Measurements from ENCODE around the gene ACVR1C.

Gene ACVR1C

DNA sequence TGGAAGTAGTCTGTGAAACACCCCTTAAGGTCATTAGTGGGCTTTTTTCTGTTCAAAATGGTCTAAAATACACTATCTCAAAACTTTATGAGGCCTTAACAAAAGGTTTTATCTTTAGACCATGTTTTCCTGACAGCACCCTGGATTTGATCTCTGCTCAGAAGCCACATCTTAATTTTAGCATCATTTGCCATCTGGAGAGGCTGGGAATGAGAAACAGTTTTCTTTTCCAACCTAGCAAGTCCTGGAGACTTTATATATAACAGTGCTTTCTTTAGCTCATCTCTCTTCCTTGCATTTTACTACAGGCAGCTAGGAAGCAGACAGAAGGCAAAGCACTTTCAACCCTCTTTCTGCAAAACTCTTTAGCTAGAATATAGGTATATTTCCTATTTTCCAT lies 122.1 kb downstream of the ACVR1C start:
- H3K36me3 ChIP-seq, result peaks cover 0 to 3% (median 0%) of the 10 kb centered on the region in 3 donors
- DNase-seq, result no peak
- TF ChIP-seq CTCF (IDR thresholded peaks at IDR 0.05), result no peak
- H3K4me1 ChIP-seq, result no peaks in the 10 kb centered on the region
- no peak overlapping the region for H3K27ac ChIP-seq
- peaks cover 0 to 8% (median 0%) of the 10 kb centered on the region in 3 donors for H3K9me3 ChIP-seq
- intact Hi-C loops (cut with DNase I; ENCODE audit: low total_unique reads), result loop anchor here (10.0 kb wide), 1 partner anchor 498 kb away; no protein-coding TSS in a partner anchor
- H3K27me3 ChIP-seq, result no peaks in the 10 kb centered on the region
- H3K4me3 ChIP-seq, result no peak overlapping the region

DNA sequence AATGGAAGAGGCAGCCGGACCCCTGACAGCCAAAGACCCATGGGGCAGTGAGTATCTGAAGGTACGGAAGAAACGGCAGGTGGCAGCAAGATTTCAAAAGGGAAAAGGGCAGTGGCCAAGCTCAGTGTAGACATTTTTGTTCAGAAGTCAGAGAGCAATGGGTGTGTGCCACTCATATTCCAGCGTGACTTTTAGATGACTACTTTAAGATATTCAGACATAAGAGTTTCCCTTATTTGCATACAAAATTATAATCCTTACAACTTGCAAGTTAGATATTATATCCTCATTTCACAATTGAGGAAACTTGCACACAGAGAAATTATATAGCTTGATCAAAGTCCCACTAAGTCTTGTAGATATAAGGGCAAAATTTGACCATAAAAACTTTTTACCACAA lies 124.0 kb downstream of the ACVR1C start:
- intact Hi-C loops (cut with DNase I; ENCODE audit: low total_unique reads), result loop anchor here (10.0 kb wide), 1 partner anchor 500 kb away; no protein-coding TSS in a partner anchor
- TF ChIP-seq CTCF (IDR thresholded peaks at IDR 0.05), result no peak
- no peak overlapping the region for H3K27ac ChIP-seq

GRCh38 chr2:157501026-157501425 lies 127.6 kb downstream of the ACVR1C start:
- no peaks in the 10 kb centered on the region for H3K27me3 ChIP-seq
- no peaks in the 10 kb centered on the region for H3K4me1 ChIP-seq
- no peak for TF ChIP-seq CTCF (IDR thresholded peaks at IDR 0.05)
- no peak overlapping the region for H3K27ac ChIP-seq
- H3K4me3 ChIP-seq, result no peak overlapping the region
- no peak for DNase-seq
- intact Hi-C loops (cut with DNase I; ENCODE audit: low total_unique reads), result loop anchor here (10.0 kb wide), 1 partner anchor 504 kb away; no protein-coding TSS in a partner anchor
- H3K36me3 ChIP-seq, result peaks cover 0 to 3% (median 0%) of the 10 kb centered on the region in 3 donors
- peaks cover 0 to 8% (median 0%) of the 10 kb centered on the region in 3 donors for H3K9me3 ChIP-seq

More for the DNA sequence above, 124.0 kb downstream of the ACVR1C start:
- DNase-seq, result no peak
- H3K4me3 ChIP-seq, result no peak overlapping the region
- no peaks in the 10 kb centered on the region for H3K4me1 ChIP-seq
- H3K27me3 ChIP-seq, result no peaks in the 10 kb centered on the region
- peaks cover 0 to 3% (median 0%) of the 10 kb centered on the region in 3 donors for H3K36me3 ChIP-seq
- peaks cover 0 to 8% (median 0%) of the 10 kb centered on the region in 3 donors for H3K9me3 ChIP-seq

- no peak for DNase-seq
- Histone ChIP-seq H3K27ac (no peak overlapping the region), H3K4me1 (no peaks in the 10 kb centered on the region), H3K27me3 (no peaks in the 10 kb centered on the region), H3K9me3 (peaks cover 0 to 2% (median 0%) of the 10 kb centered on the region in 3 donors), H3K36me3 (no peaks in the 10 kb centered on the region), H3K4me3 (no peak overlapping the region)
- no peak for TF ChIP-seq CTCF (IDR thresholded peaks at IDR 0.05)
- intact Hi-C loops (cut with DNase I; ENCODE audit: low total_unique reads), result loop anchor here (10.0 kb wide), 1 partner anchor 504 kb away; no protein-coding TSS in a partner anchor
Observed at GRCh38 chr2:157500334-157500733, 128.3 kb downstream of the ACVR1C start.

GRCh38 chr2:157498483-157498882 lies 130.2 kb downstream of the ACVR1C start:
- no peaks in the 10 kb centered on the region for H3K4me1 ChIP-seq
- no peak for TF ChIP-seq CTCF (IDR thresholded peaks at IDR 0.05)
- intact Hi-C loops (cut with DNase I; ENCODE audit: low total_unique reads), result loop anchor here (10.0 kb wide), 1 partner anchor 164 kb away; no protein-coding TSS in a partner anchor
- DNase-seq, result no peak
- no peaks in the 10 kb centered on the region for H3K36me3 ChIP-seq
- no peak overlapping the region for H3K4me3 ChIP-seq
- H3K9me3 ChIP-seq, result no peaks in the 10 kb centered on the region
- H3K27me3 ChIP-seq, result no peaks in the 10 kb centered on the region
- no peak overlapping the region for H3K27ac ChIP-seq
